Esophagus (tissue), 2 donors: ENCODE measurements around the gene MAP3K14. TPM values are rescaled to one million over a fixed set of nuclear protein-coding genes. Genes with fewer than 3 reads are reported as not detected.

Experiments used
- H3K27ac ChIP-seq, 2 donors: one replicate each; pipeline ENCODE4 v1.5.1; 2013; ENCODE audit warnings: low read depth in 2 of 2, mild to moderate bottlenecking in 2 of 2, inconsistent platforms in 1 of 2, low read length in 1 of 2, moderate library complexity in 1 of 2
- H3K27me3 ChIP-seq, 2 donors: one replicate each; pipeline ENCODE4 v1.6.1; 2013; ENCODE audit warnings: low read length in 2 of 2, control low read depth in 1 of 2, mild to moderate bottlenecking in 1 of 2; ENCODE audit not compliant: insufficient read depth in 2 of 2, control insufficient read depth in 1 of 2
- H3K36me3 ChIP-seq, 2 donors: one replicate each; pipeline ENCODE4 v1.6.1; 2013; ENCODE audit warnings: low read length in 1 of 2; ENCODE audit not compliant: control insufficient read depth in 2 of 2, insufficient read depth in 2 of 2
- H3K4me1 ChIP-seq, 2 donors: one replicate each; pipeline ENCODE4 v1.6.1; 2013; ENCODE audit warnings: low read length in 1 of 2; ENCODE audit not compliant: control insufficient read depth in 2 of 2, insufficient read depth in 2 of 2
- H3K4me3 ChIP-seq, 2 donors: one replicate each; pipeline ENCODE4 v1.5.1; 2013; ENCODE audit warnings: low read length in 2 of 2, mild to moderate bottlenecking in 2 of 2, low read depth in 1 of 2, moderate library complexity in 1 of 2
- H3K9me3 ChIP-seq, 2 donors: one replicate each; pipeline ENCODE4 v1.6.1; 2013; ENCODE audit warnings: mild to moderate bottlenecking in 2 of 2, low read depth in 1 of 2, low read length in 1 of 2, moderate library complexity in 1 of 2; ENCODE audit not compliant: control insufficient read depth in 2 of 2, insufficient read depth in 1 of 2
- WGBS, 2 donors: extraction: QIAGEN DNeasy Blood & Tissue Kit; methylation state at CpG; one replicate each; pipeline ENCODE4 v1.1.7; 2013; 5-methylcytosine and 5-hydroxymethylcytosine counted together
- polyA plus RNA-seq, 2 donors: library from polyadenylated mRNA; stranded (reverse); fragments of 200-250 nt; gene quantifications; one replicate each; pipeline ENCODE4 v1.2.3, GENCODE V29; 2013
- donor health status: healthy with polysubstance abuse.
- donor health status: Bipolar disorder and iron deficiency.

The MAP3K14 gene
- polyA plus RNA-seq, 2 donors: 8.0 to 9.2 TPM

GRCh38 chr17:45232514-45233422 lies 84.1 kb downstream of the MAP3K14 start:
- Histone ChIP-seq H3K27me3 (no peaks in the 10 kb centered on the region), H3K36me3 (peaks cover 0 to 6% of the 10 kb centered on the region in 2 donors), H3K9me3 (no peaks in the 10 kb centered on the region), H3K4me1 (peaks cover 0 to 17% of the 10 kb centered on the region in 2 donors), H3K27ac (no peak overlapping the region), H3K4me3 (no peak overlapping the region)
- 90 to 92% methylated on average over 9 of the region's 9 CpGs for WGBS, 2 donors

- peak overlapping the region in 1 of 2 donors; percentile 63 for H3K27ac ChIP-seq
- H3K4me3 ChIP-seq: no peak overlapping the region
- H3K36me3 ChIP-seq: peaks cover 0 to 2% of the 10 kb centered on the region in 2 donors
- no peaks in the 10 kb centered on the region for H3K9me3 ChIP-seq
- WGBS, 2 donors: 66 to 81% methylated on average over 19 of the region's 19 CpGs
- H3K27me3 ChIP-seq: no peaks in the 10 kb centered on the region
- peaks cover 0 to 17% of the 10 kb centered on the region in 2 donors for H3K4me1 ChIP-seq
Measured at GRCh38 chr17:45231481-45232116, 85.2 kb downstream of the MAP3K14 start.

DNA sequence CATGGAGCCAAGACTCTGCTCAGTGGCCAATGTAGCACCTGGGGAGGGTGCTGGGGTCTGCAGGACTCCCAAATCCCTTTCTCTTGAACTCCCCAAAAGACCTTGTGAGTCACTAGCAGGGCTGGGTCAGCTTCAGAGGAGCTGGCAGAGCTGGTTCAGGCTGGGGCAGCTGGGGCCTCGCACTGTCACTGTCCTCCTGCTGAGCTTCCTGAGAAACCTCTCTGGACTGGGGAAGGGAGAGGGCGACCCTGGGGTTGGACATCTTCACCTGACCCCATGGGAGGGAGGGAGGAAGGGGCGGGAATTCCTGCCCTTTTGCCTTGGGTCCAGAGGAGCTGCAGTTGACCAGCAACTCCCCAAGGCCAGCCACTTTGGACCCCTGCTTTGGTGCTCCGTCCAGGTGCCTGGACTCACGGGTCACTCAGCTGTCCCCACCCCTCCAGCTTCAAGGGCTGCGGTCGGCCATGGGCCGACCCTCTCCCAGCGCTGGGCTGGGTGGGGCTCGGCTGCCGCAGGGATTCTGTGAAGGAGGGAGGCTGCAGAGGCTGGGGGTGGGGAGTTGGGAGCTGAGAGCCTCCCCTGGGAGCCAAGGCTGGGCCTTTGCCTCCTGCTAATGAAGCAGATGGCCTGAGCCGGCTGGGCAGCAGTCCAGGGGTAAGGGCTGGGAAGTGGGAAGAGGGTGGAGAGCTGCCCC lies 85.9 kb downstream of the MAP3K14 start:
- Histone ChIP-seq H3K36me3 (peaks cover 0 to 2% of the 10 kb centered on the region in 2 donors), H3K9me3 (no peaks in the 10 kb centered on the region), H3K27me3 (no peaks in the 10 kb centered on the region), H3K4me1 (peaks cover 0 to 17% of the 10 kb centered on the region in 2 donors), H3K4me3 (no peak overlapping the region), H3K27ac (peak overlapping the region in 1 of 2 donors; percentile 63)
- WGBS, 2 donors: 48 to 51% methylated on average over 12 of the region's 12 CpGs

- no peaks in the 10 kb centered on the region for H3K9me3 ChIP-seq
- H3K4me1 ChIP-seq: peaks cover 0 to 17% of the 10 kb centered on the region in 2 donors
- no peaks in the 10 kb centered on the region for H3K27me3 ChIP-seq
- peaks cover 0 to 2% of the 10 kb centered on the region in 2 donors for H3K36me3 ChIP-seq
- WGBS, 2 donors: 79 to 80% methylated on average over 4 of the region's 4 CpGs
- peak overlapping the region in 1 of 2 donors; percentile 63 for H3K27ac ChIP-seq
- H3K4me3 ChIP-seq: no peak overlapping the region
Measured at GRCh38 chr17:45230410-45230786, 86.4 kb downstream of the MAP3K14 start.

DNA sequence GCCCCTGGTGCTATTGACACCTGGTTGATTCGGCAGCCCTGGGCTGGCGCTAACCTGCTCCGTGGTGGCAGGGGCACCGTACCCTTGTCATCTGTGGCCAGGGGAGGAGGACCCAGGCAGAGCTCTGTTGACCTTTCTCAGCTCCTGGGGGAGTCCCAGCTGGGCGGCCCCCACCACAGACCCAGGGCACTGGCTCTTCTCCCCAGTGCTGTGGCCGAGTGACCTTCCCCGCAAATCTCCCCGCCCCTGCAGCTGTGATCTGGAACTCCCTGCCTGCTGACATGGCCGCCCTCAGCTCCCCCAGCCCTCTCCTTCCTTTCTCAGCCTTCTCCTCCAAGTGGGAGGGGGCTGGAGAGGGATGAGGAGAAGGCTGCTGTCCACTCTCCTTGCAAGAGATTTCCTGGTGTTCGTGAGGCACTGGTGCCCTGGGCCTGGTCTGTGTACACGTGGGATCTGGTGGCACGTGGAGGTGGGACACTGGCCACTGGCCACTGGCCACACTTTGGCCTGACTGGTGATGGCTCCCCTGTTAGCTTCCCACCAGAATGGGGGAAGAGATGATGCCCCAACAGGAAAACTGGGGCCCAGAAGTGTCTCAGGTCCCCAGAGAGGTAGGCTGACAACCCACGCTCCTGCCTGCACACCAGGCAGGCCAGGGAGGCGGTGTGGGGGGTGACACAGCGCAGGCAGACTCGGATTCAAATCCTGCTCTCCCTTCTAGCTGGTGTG lies 87.0 kb downstream of the MAP3K14 start:
- no peaks in the 10 kb centered on the region for H3K27me3 ChIP-seq
- WGBS, 2 donors: 77 to 82% methylated on average over 16 of the region's 16 CpGs
- peak overlapping the region; percentile 36 to 43 for H3K27ac ChIP-seq
- H3K36me3 ChIP-seq: peaks cover 0 to 2% of the 10 kb centered on the region in 2 donors
- no peak overlapping the region for H3K4me3 ChIP-seq
- H3K9me3 ChIP-seq: no peaks in the 10 kb centered on the region
- peaks cover 0 to 17% of the 10 kb centered on the region in 2 donors for H3K4me1 ChIP-seq

GRCh38 chr17:45228763-45229539 lies 87.9 kb downstream of the MAP3K14 start:
- WGBS, 2 donors: 38 to 48% methylated on average over 19 of the region's 19 CpGs
- no peak overlapping the region for H3K4me3 ChIP-seq
- H3K9me3 ChIP-seq: no peaks in the 10 kb centered on the region
- peak overlapping the region; percentile 36 to 79 for H3K27ac ChIP-seq
- peaks cover 0 to 2% of the 10 kb centered on the region in 2 donors for H3K36me3 ChIP-seq
- H3K4me1 ChIP-seq: peaks cover 0 to 17% of the 10 kb centered on the region in 2 donors
- H3K27me3 ChIP-seq: no peaks in the 10 kb centered on the region

DNA sequence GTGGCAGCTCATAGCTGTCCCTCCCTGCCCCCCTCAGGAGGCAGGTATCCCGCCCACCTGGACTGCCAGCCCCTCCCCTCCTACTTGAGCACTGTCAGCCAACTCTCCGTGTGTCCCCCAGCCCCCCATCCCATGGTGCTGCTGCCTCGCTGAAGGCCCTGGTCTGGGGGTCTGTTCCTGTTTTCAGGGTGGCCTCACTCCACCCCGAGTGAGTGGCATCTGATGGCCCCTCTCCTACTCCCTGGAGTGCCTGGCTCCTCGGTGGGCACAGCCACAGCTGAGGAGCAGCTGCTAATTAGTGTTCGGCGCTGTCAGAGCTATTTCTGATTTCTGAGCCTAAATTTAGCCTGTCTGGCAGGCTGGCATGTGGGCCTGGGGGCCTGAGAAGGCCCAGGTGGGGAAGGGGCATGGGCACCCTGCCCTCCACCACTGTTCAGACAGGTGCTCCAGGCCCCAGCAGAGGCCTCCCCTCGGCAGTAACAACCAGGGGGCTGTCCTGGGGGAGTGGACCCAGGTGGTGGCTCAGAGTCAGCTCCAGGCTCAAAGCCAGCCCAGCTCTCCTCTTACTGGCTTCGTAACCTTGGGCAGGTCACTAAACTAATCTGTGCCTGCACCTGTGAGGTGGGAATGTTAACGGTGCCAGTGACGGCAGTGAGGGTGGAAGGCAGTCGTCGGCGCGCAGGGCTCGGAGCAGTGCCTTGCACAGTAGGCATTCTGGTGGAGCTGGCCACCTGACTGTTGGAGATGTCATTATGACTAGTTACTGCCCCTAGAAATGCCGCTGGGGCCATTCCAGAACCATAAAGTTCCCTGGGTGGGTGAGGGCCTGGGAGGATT lies 88.7 kb downstream of the MAP3K14 start:
- H3K36me3 ChIP-seq: peaks cover 0 to 2% of the 10 kb centered on the region in 2 donors
- H3K27me3 ChIP-seq: no peaks in the 10 kb centered on the region
- peak overlapping the region; percentile 36 to 79 for H3K27ac ChIP-seq
- 52 to 68% methylated on average over 17 of the region's 17 CpGs for WGBS, 2 donors
- no peaks in the 10 kb centered on the region for H3K9me3 ChIP-seq
- peaks cover 0 to 17% of the 10 kb centered on the region in 2 donors for H3K4me1 ChIP-seq
- no peak overlapping the region for H3K4me3 ChIP-seq
